SU-DHL-6 (cell line): ENCODE data around the gene HPS6.
"Not testable (repeated sequence)": the region's sequence is repeated elsewhere in the genome, so short reads cannot be mapped to it uniquely, and the experiment has no call there.

Source experiments
- H2AFZ ChIP-seq: fragments of 200-600 bp; sonication (generic); 2 replicates; pipeline ENCODE4 v1.6.1; 2014; ENCODE audit warnings: low read depth, mild to moderate bottlenecking, moderate library complexity, mixed read lengths, antibody characterized with exemption, low read length; ENCODE audit not compliant: severe bottlenecking
- H3F3A ChIP-seq: fragments of 200-600 bp; shearing (Covaris generic); 2 replicates; pipeline ENCODE4 v1.6.0; 2016; ENCODE audit warnings: antibody characterized with exemption, mild to moderate bottlenecking; ENCODE audit not compliant: insufficient read depth
- H3K27ac ChIP-seq: fragments of 200-600 bp; sonication (generic); 2 replicates; pipeline ENCODE4 v1.5.1; 2016; ENCODE audit warnings: low read depth, mild to moderate bottlenecking, low read length, moderate library complexity, mixed read lengths
- H3K27me3 ChIP-seq: fragments of 200-600 bp; sonication (generic), shearing (Covaris generic); 2 replicates; pipeline ENCODE4 v1.6.0; 2014; ENCODE audit warnings: mild to moderate bottlenecking, low read length
- H3K36me3 ChIP-seq: fragments of 200-600 bp; sonication (generic); 2 replicates; pipeline ENCODE4 v1.6.1; 2014; ENCODE audit warnings: mild to moderate bottlenecking, low read length, mixed read lengths
- H3K4me2 ChIP-seq: fragments of 300-600, 200-600 bp; shearing (Covaris generic), sonication (generic); 2 replicates; pipeline ENCODE4 v1.6.0; 2014; ENCODE audit warnings: low read length, low read depth, mild to moderate bottlenecking; ENCODE audit not compliant: poor library complexity, severe bottlenecking
- H3K4me3 ChIP-seq: fragments of 200-600 bp; sonication (generic); 2 replicates; pipeline ENCODE4 v1.5.1; 2014; ENCODE audit warnings: antibody characterized with exemption, low read length, mild to moderate bottlenecking, mixed read lengths; ENCODE audit not compliant: insufficient read depth, poor library complexity, severe bottlenecking
- H3K79me2 ChIP-seq: fragments of 200-600 bp; sonication (generic); 2 replicates; pipeline ENCODE4 v1.6.1; 2014; ENCODE audit warnings: mild to moderate bottlenecking, low read length, moderate library complexity; ENCODE audit not compliant: insufficient read depth
- H3K9ac ChIP-seq: fragments of 200-600 bp; sonication (generic); 2 replicates; pipeline ENCODE4 v1.7.0; 2014; ENCODE audit warnings: mild to moderate bottlenecking, low read length
- H3K9me2 ChIP-seq: fragments of 200-600 bp; sonication (generic); replicated peaks from 2 replicates; pipeline ENCODE4 v1.6.1; 2014; ENCODE audit warnings: low read length; ENCODE audit not compliant: insufficient read depth
- H3K9me3 ChIP-seq: fragments of 200-600 bp; sonication (generic); 2 replicates; pipeline ENCODE4 v1.6.1; 2014; ENCODE audit warnings: low read length, mixed read lengths; ENCODE audit not compliant: insufficient read depth
- H4K20me1 ChIP-seq: fragments of 200-600 bp; sonication (generic); 2 replicates; pipeline ENCODE4 v1.6.1; 2014; ENCODE audit warnings: low read depth, mild to moderate bottlenecking, antibody characterized with exemption, low read length, moderate library complexity, mixed read lengths
- EZH2phosphoT487 ChIP-seq: fragments of 200-600 bp; sonication (generic), shearing (Covaris generic); conservative IDR thresholded peaks from 2 replicates; pipeline ENCODE4 v1.6.1; 2018; ENCODE audit warnings: mild to moderate bottlenecking, antibody characterized with exemption, low read length, moderate library complexity, mixed read lengths
- TF ChIP-seq, protein P1 (sequence below): fragments of 200-600 bp; sonication (generic); IDR thresholded peaks from one replicate; pipeline ENCODE4 v1.5.1; 2017; ENCODE audit warnings: antibody characterized with exemption, mild to moderate bottlenecking, low read length, moderate library complexity; ENCODE audit not compliant: insufficient read depth, poor library complexity, severe bottlenecking

HPS6 gene

GRCh38 chr10:102020938-102021337 is 44.2 kb upstream of the HPS6 start:
- H3K9me3 ChIP-seq = no peaks in the 10 kb centered on the region
- no peak overlapping the region for H3K9ac ChIP-seq
- H3K4me3 ChIP-seq = no peak overlapping the region
- H2AFZ ChIP-seq = no peak overlapping the region
- H4K20me1 ChIP-seq = no peaks in the 10 kb centered on the region
- H3K27me3 ChIP-seq = no peaks in the 10 kb centered on the region
- H3K36me3 ChIP-seq = peaks cover 10% of the 10 kb centered on the region; the same call in 1 of the 2 replicates
- H3K27ac ChIP-seq = no peak overlapping the region
- no peaks in the 10 kb centered on the region for H3K79me2 ChIP-seq
- TF ChIP-seq, protein P1, sequence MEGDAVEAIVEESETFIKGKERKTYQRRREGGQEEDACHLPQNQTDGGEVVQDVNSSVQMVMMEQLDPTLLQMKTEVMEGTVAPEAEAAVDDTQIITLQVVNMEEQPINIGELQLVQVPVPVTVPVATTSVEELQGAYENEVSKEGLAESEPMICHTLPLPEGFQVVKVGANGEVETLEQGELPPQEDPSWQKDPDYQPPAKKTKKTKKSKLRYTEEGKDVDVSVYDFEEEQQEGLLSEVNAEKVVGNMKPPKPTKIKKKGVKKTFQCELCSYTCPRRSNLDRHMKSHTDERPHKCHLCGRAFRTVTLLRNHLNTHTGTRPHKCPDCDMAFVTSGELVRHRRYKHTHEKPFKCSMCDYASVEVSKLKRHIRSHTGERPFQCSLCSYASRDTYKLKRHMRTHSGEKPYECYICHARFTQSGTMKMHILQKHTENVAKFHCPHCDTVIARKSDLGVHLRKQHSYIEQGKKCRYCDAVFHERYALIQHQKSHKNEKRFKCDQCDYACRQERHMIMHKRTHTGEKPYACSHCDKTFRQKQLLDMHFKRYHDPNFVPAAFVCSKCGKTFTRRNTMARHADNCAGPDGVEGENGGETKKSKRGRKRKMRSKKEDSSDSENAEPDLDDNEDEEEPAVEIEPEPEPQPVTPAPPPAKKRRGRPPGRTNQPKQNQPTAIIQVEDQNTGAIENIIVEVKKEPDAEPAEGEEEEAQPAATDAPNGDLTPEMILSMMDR = no peak
- no peak for TF ChIP-seq EZH2phosphoT487
- H3F3A ChIP-seq = no peaks in the 10 kb centered on the region
- no peak overlapping the region for H3K4me2 ChIP-seq
- no peaks in the 10 kb centered on the region for H3K9me2 ChIP-seq

DNA sequence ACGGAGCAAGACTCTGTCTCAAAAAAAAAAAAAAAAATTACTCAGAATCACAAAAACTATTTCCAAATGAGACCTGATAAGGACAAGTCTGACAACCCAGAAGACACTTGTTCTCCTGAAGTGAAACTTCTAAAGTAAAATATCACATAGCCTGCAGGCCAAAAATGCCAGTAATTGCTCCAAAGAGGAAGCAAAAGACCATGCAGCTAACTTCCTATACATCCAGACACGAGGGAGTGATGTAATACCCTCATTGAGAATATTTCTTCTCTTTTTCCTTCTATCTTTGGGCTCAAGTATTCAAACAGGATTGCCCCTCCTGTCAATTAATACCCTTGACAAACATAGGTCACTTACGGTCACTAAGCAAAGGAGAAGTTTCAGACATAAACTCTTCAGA is 40.4 kb upstream of the HPS6 start:
- Histone ChIP-seq H3K4me3 (no peak overlapping the region), H3K9me2 (no peaks in the 10 kb centered on the region), H3F3A (no peaks in the 10 kb centered on the region), H3K27ac (no peak overlapping the region), H3K9ac (no peak overlapping the region), H3K27me3 (no peaks in the 10 kb centered on the region), H2AFZ (no peak overlapping the region), H4K20me1 (no peaks in the 10 kb centered on the region), H3K9me3 (no peaks in the 10 kb centered on the region), H3K36me3 (peaks cover 17% of the 10 kb centered on the region; the same call in 1 of the 2 replicates), H3K79me2 (no peaks in the 10 kb centered on the region), H3K4me2 (no peak overlapping the region)
- TF ChIP-seq, protein P1 = no peak
- no peak for TF ChIP-seq EZH2phosphoT487

GRCh38 chr10:102027261-102027660 is 37.9 kb upstream of the HPS6 start:
- no peak overlapping the region for H3K9ac ChIP-seq
- no peaks in the 10 kb centered on the region for H3K9me3 ChIP-seq
- no peaks in the 10 kb centered on the region for H3K9me2 ChIP-seq
- H3K27ac ChIP-seq = no peak overlapping the region
- no peak overlapping the region for H2AFZ ChIP-seq
- H3K4me2 ChIP-seq = no peak overlapping the region
- no peak overlapping the region for H3K4me3 ChIP-seq
- TF ChIP-seq EZH2phosphoT487 = no peak
- TF ChIP-seq, protein P1 = no peak
- peaks cover 12% of the 10 kb centered on the region; the same call in 1 of the 2 replicates for H3K36me3 ChIP-seq
- H3F3A ChIP-seq = no peaks in the 10 kb centered on the region
- no peaks in the 10 kb centered on the region for H4K20me1 ChIP-seq
- no peaks in the 10 kb centered on the region for H3K27me3 ChIP-seq
- H3K79me2 ChIP-seq = no peaks in the 10 kb centered on the region

GRCh38 chr10:102033787-102034186 is 31.4 kb upstream of the HPS6 start:
- no peaks in the 10 kb centered on the region for H3F3A ChIP-seq
- no peak overlapping the region for H3K9ac ChIP-seq
- no peak overlapping the region for H3K4me2 ChIP-seq
- no peaks in the 10 kb centered on the region for H3K27me3 ChIP-seq
- H3K9me2 ChIP-seq = no peaks in the 10 kb centered on the region
- no peak overlapping the region for H3K27ac ChIP-seq
- H3K79me2 ChIP-seq = no peaks in the 10 kb centered on the region
- H4K20me1 ChIP-seq = no peaks in the 10 kb centered on the region
- H3K4me3 ChIP-seq = no peak overlapping the region
- no peaks in the 10 kb centered on the region for H3K9me3 ChIP-seq
- TF ChIP-seq, protein P1 = no peak
- TF ChIP-seq EZH2phosphoT487 = no peak
- H3K36me3 ChIP-seq = peaks cover 3% of the 10 kb centered on the region; the same call in 1 of the 2 replicates
- H2AFZ ChIP-seq = no peak overlapping the region

GRCh38 chr10:102035807-102036206 is 29.3 kb upstream of the HPS6 start:
- H3K36me3 ChIP-seq, H3K79me2 ChIP-seq, H2AFZ ChIP-seq, H3K4me3 ChIP-seq, H3K9ac ChIP-seq, H3K4me2 ChIP-seq, H3F3A ChIP-seq, H3K9me2 ChIP-seq, H3K27me3 ChIP-seq, H3K27ac ChIP-seq, H4K20me1 ChIP-seq, H3K9me3 ChIP-seq: not testable (repeated sequence)
